HepG2 (cell line): ENCODE results near the gene HORMAD2.

ENCODE experiments used
- CTCF ChIP-seq: sonication (generic); formaldehyde crosslinking; IDR thresholded peaks from 2 replicates; pipeline ENCODE4 v1.5.0; 2020; ENCODE audit warnings: mild to moderate bottlenecking, missing genetic modification reagents, moderate library complexity
- ESRRA ChIP-seq: sonication (generic); formaldehyde crosslinking; IDR thresholded peaks from 2 replicates; pipeline ENCODE4 v1.5.1; 2020; ENCODE audit warnings: mild to moderate bottlenecking, low read depth, missing genetic modification reagents
- EZH2 ChIP-seq: conservative IDR thresholded peaks from 2 replicates; pipeline ENCODE4 v1.6.1; 2012; ENCODE audit warnings: mild to moderate bottlenecking, low read depth, low read length, moderate library complexity
- NR0B2 ChIP-seq: sonication (generic); formaldehyde crosslinking; IDR thresholded peaks from 2 replicates; pipeline ENCODE4 v1.4.0; 2020; ENCODE audit warnings: mild to moderate bottlenecking, missing genetic modification reagents
- REST ChIP-seq, 2 experiments: IDR thresholded peaks; 2 replicates each; pipeline ENCODE4 v1.6.1; 2011 to 2012; ENCODE audit warnings: low read length in 2 of 2, borderline replicate concordance in 1 of 2, low read depth in 1 of 2, mild to moderate bottlenecking in 1 of 2, moderate library complexity in 1 of 2
- SALL2 ChIP-seq: sonication (generic); formaldehyde crosslinking; IDR thresholded peaks from 2 replicates; pipeline ENCODE4 v1.8.1; 2023; ENCODE audit warnings: mild to moderate bottlenecking, missing genetic modification reagents, inconsistent platforms
- THYN1 ChIP-seq: sonication (generic); formaldehyde crosslinking; IDR thresholded peaks from 2 replicates; pipeline ENCODE4 v1.8.1; 2023; ENCODE audit warnings: low read depth, mild to moderate bottlenecking, moderate library complexity, missing genetic modification reagents, borderline replicate concordance
- YY1 ChIP-seq: IDR thresholded peaks from 2 replicates; pipeline ENCODE4 v1.6.1; 2011; ENCODE audit warnings: low read length, low read depth, moderate library complexity, mild to moderate bottlenecking; ENCODE audit not compliant: insufficient read depth, insufficient replicate concordance
- ZNF431 ChIP-seq: sonication (generic); formaldehyde crosslinking; IDR thresholded peaks from 2 replicates; pipeline ENCODE4 v1.9.0; 2022; ENCODE audit warnings: missing genetic modification reagents, low read depth, mild to moderate bottlenecking, borderline replicate concordance

- no peak for TF ChIP-seq ZNF431 (CRISPR knock-in tag)
- TF ChIP-seq ESRRA (CRISPR knock-in tag): no peak
- TF ChIP-seq EZH2: no peak
- TF ChIP-seq YY1: no peak
- no peak for TF ChIP-seq CTCF (CRISPR knock-in tag)
- TF ChIP-seq REST (IDR thresholded peaks at IDR 0.05; ENCODE audit: borderline replicate concordance in 1 of 2, low read depth in 1 of 2, low read length in 2 of 2): no peak
- no peak for TF ChIP-seq SALL2 (CRISPR knock-in tag)
- TF ChIP-seq THYN1 (CRISPR knock-in tag): no peak
- no peak for TF ChIP-seq NR0B2 (CRISPR knock-in tag)
These were observed 541 bp downstream of the HORMAD2 start for GRCh38 chr22:30080805-30081204.
